Fibroblast of skin of right quadriceps (primary cell): ENCODE data around the gene LCN9.

Experiments used
- DNase-seq: peaks from one replicate; pipeline ENCODE4 v3.0.0-alpha.2; 2013

LCN9 gene

DNA sequence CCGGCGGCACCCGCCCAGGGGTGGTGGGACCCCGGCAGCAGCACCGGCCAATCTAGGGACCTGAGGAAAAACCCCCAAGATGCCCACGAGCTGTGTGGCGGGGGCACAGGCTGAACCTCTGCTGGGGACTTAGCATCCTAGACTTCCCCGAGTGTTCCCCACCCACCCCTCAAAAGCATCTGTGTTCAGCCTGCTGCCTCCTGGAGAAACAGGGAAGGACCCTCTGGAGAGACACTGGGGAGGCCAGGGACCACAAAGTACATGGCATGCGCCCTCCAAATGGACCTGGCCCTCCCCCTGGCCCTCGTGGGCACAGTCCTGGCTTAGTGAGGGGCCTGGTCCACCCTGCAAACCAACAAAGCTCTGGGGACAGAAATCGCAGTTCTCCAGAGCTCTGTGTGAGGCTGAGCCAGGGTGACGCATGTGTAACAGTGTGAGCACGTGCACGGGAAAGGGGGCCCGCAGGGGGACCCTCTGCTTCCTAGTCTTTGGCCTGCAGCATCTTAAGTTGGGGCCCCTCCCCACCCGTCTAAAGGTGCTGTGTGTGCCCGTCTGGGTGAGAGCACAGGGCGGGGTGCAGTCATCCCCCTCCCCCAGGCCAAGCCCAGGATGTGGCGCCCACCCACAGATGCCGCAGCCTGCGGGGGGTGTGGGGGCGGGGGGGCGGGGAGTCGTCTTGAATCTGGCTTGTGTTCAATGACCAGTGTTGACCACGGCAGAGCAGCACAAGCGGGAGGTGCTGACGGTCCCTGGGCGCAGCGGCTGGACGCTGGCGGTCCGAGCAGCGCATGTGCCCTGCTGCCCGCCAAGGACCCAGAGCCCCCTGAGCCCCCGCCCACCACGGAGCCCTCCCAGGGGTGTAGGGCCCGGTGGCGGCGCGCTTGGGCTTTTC is 38.2 kb downstream of the LCN9 start:
- no peak for DNase-seq

DNA sequence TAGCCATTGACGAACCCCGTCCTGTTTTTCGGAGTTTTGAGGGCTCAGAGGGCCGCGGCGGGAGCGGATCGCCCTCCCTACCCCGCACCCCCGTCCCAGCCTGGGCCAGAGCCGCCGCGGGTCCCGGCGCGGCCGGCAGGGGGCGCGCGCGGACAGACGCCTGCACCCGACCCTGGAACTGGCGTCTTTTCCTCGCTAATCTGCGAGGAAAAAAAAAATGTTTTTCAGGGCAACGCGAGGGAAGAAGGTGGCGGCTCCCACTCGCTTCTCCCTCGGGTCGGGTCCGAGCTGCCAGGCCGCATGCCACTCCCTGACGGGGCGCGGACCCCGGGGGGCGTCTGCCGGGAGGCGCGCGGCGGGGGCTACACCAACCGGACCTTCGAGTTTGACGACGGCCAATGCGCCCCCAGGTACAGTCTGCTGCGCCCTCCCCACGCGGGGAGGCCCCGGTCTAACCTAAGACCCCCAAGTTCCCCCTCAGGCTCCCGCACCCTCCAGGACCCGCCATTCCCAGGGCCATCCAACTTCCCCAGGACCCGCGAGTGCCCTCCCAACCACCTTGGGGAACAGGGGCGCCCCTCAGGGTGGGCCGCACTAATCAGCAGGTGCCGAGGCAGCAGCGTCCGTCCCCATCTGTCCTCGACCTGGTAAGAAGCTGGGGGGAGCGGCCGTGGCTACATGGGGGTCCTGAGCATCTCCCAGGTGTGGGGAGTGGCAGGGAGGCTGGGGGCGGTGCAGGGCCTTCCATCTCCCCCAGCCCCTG is 39.0 kb downstream of the LCN9 start, which contains the start of gene KCNT1:
Gene KCNT1 (plus strand): TSS at position 227 of the 763 bp plus-strand sequence. CDS start 74 bp downstream, at position 301.
- DNase-seq, result peak; percentile 16

DNA sequence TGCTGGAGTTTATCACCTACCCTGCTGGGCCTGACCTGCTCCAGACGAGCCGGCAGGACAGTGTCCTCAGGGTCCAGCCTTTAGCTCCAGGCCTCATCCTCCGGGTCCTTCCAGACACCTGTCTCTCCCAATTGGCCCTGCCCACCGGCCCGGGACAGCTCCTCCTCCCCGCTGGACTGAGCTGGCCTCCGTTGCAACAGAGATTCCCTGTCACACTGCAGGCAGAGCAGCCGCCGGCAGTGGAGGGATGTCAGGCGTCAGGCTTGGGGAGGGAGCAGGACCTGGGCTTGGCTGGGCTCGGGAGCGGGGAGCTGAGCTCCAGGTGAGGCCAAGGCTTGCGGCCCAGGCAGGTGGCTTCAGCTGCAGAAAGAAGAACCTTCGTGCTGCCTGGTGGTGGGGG is 40.6 kb downstream of the LCN9 start:
- no peak for DNase-seq

DNA sequence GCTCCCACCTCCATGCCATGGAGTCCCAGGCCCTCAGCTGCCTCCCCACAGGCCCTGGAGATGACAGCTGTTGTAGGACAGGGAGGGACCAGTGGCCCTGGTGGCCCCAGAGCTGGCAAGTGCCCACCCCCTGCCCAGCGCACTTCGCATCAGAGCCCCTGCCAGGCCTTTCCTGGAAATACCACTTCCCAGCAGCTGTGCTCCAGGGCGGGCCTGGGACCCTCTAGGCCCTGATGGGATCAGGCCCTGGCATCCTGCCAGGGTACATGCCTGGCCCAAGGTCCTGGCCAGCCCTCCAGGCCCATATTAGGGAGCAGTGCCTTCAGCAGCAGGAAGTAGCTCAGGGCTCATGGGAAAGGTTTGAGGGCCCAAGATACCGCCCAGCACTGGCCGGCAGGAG is 41.4 kb downstream of the LCN9 start:
- DNase-seq, result no peak

DNA sequence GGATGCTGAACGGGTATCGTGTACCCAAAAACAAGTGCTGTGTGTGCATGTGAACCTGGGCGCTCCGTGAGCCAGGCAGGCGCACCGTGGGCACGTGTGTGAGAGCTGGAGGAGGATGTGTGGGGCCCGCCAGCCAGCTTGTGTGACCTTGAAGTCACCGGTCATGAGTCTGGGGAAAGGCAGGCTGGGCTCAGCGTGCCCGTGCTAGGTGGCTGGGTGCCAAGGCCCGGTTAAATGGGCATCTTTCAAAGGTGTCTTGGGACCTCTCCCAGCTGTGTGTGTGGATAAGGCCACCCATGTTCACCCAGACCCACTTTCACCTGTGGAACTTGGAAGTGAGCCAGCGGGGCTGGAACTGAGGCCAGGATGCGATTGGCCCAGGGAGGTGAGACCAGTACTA is 42.3 kb downstream of the LCN9 start:
- DNase-seq, result no peak

DNA sequence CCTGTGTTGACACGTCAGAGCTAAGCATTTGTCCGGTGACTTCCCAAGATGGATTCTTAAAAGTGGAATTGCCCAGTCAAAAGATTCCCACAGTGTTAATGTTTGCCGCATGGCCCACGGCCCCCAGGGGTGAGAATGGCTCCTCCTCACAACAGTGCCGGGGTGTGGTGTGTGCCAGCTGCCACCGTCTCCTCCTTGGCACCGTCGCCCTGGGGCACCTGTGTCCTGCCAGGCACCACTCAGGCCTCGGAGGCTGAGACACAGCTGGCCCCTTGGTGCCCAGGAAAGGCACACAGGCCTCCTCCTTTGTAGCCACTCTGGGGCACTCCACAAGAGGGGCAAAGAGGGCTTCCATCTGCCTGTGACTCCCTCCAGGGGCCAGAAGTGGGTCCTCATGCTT is 43.2 kb downstream of the LCN9 start:
- no peak for DNase-seq

DNA sequence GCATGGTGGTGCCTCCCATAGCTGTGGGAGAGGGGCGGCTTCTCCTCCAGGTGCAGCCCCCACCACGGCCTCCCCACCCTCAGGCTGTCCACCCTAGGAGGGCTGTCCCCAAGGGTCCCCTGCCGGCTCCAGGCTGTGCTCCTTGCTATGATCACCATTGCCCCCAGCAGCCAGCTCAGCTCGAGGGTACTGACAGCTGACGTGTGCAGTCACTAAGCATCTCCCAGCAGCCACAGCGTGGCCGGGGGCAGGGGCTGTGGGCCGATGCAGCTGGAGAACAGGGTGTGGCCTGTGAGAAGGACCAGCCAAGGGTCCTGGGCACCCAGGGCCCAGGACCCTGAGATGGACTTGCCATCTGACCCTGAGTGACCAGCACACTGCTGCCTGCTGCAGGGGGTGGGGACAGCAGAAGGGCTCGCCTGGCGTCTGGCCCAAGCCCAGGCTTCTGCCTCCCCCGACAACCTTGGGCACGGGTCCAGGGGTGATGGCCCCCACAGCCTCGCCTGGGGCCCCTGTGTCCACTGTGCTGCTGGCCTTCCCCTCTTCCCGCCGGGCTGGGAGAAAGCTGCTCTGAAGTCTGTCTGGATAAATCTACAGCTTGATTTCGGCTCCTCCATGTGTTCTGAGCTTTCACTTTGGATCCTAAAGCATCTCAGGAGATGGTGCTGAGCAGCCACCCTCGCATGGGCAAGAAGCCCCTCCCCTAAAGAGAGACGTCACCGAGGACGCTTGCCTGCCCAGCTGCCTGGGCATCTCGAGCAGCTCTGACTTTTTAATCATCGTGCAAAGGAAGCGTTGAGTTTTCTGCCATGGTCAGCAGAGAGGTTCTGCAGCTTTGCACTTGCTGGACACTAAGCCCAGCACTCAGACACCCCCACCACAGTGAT is 44.4 kb downstream of the LCN9 start:
- no peak for DNase-seq

DNA sequence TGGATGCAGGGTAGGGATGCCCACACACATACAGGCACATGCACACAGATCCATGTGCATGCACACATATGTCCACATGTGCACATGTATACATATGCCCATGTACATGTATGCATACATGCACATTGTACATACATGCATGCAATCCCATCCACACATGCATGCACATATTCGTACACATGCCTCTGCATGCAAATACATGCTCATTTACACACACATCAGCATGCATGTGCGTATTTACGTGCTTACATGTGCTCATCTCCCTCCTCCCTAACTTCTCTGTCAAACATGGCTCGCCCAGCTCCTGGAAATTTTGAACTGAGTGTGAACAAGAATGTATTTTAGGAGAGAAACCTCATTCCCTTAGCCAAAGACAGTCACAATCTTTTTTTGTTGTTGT is 45.1 kb downstream of the LCN9 start:
- no peak for DNase-seq

DNA sequence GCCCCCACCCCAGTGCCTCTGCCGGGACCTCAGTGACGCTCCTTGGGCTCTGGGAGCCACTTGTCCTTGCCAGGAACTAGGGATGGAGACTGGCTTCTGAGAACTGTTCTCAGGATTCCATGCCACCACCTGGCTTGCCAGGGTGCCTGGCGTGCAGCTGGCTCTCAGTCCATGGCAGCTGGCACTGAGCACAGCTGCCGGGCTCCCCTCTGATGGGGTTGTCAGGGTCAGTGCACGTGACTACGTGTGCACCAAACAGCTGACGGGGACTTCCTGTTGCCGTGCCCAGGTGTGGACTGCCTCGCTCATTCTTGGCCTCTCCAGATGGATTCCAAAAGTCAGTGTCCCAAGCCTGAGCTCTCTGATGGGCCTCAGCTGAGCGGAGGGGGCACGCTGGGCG is 48.3 kb downstream of the LCN9 start:
- no peak for DNase-seq

DNA sequence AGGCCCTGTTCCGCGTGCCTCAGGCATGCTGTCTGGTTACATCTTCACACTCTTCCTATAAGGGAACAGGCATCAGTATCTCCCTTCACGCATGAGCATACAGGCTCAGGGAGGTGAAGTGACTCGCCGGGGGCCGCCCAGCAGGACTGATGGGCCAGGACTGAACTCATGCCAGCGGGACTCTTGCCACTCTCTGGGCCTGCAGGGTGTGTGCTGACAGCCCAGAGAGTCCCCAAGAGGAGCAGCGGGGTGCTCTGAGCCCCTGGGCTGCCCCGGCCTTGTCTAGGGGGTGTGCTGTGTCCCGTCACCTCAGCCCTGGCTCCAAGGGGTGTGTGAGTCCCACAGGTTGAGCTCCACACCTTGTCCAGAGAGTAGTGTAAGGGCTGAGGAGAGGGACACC is 48.8 kb downstream of the LCN9 start:
- DNase-seq, result no peak

DNA sequence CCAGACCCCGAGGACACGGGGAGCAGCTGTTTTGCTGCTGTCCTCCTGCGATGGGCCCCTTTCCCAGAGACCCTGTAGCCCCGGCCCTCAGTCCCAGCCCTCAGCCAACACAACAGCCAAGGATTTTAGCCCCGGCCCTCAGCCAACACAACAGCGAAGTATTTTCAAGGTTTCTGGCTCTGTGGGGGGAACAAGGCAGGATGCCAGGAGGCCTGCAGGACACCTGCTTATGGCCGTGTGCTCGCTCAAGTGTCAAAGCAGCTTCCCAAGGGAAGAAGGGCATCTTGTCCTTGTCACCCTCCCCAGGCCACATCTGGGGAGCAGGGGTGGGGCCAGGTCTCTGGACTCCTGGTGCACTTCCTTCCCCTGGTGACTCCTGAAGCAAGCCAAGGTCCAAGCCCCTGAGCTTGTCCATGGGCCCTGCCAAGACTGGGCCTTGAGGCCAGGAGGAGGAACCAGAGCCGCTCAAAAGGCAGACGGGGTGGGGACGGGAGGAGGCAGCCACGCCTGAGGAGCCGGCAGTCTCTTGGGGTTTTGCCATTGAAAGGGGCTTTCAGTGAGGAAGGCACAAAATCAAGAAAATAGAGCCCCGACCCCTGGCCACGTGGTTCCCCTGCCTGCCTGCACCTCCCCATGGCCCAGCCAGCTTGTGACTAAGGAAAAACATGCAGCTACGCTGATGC is 49.6 kb downstream of the LCN9 start:
- no peak for DNase-seq

DNA sequence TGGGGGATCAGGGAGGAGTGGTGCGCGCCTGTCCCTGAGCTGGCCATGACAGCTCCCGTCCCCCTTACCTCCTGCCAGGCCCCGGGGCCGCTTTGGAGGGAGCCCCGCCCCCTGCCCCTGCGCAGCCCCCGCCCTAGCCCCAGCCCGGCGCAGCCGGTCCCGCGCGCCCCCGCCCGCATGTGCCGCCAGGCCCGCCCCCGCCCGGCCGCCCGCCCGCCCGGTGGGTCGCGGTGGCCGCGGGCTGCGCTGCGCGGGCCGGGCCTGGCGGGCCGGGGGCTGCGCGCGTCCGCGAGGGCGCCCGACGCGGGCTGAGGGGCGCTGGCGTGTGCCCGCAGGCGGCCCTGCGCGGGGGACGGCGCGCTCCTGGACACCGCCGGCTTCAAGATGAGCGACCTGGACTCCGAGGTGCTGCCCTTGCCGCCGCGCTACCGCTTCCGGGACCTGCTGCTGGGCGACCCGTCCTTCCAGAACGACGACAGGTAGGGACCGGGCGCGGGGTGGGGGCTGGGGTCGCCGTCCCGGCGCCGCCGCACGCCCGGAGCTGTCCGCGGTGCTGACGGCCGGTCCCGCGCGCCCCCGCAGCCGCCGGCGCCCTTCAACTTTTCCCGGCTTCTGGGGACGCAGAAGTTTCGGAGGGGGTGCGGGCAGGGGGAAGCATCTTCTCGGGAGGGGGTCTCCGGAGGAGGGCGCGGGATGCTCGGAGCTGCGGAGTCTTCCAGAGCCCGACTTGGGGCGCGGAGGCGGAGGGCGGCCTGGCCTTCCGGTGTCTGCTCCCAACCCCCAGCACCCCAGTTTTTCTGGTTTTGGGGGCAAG is 51.3 kb downstream of the LCN9 start:
- no peak for DNase-seq

DNA sequence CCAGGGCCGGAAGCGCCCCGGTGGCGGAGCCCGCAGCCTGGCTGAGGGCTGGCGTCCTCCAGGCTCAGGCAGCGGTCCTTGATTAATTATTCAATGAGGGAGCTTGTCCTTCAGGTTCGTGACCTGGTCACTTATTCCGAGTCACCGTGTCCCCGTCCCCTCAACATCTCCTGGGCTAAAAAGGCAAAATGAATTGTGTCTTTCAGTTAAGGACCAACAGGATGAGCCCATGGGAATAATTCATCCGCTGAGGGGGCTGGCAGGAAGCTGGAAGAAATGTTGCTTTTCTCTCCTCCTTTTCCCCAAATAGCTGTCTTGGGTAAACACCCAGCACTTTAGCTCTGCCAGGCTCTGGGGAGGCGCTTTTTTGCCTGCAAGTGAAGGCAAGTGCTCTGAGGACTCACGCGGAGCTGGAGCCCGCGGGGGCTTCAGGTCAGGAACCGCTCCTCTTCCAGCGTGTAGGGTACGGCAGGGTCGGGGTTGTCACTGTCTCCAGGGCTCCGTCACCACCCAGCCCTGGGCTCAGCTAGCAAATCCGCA is 52.0 kb downstream of the LCN9 start:
- DNase-seq, result no peak

DNA sequence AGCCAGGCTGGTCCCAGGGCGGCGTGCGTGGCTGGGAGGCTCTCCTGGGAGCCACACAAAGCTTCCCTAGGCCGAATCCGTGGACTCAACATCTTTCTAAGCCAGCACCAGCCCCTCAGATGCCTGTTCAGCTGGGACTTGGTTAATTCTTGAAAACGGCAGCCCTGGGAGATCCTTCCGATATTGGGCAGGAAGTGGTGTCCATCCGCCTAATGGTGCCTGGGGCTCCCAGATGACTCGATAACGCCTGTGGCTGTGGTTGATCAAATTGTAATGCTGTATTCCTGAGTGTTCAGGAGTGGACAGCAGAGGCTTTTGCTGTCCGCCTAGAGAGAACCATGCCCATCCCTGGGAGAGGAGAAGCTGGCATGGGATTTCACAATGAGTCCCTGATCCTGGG is 52.9 kb downstream of the LCN9 start:
- no peak for DNase-seq
